K562 (cell line): ENCODE results near the gene TSC1. TPM values are rescaled to one million over a fixed set of nuclear protein-coding genes. Genes with fewer than 3 reads are reported as not detected.

Experiments used
- C11orf30 ChIP-seq: fragments of 450-650 bp; IDR thresholded peaks from 2 replicates; pipeline ENCODE4 v1.6.1; 2016; ENCODE audit warnings: low read depth, mild to moderate bottlenecking
- CUX1 ChIP-seq: fragments of 200-800 bp; sonication (Bioruptor generic); IDR thresholded peaks from 2 replicates; pipeline ENCODE4 v1.6.1; 2016; ENCODE audit warnings: missing genetic modification characterization, missing compliant biosample characterization
- FOXM1 ChIP-seq, 2 experiments: fragments of 450-650 bp in 1 of 2; sonication (generic) in 1 of 2; formaldehyde crosslinking in 1 of 2; IDR thresholded peaks; 2 replicates each; pipeline versions ENCODE4 v1.6.1 to v1.9.0; 2017 to 2022; ENCODE audit warnings: low read depth in 2 of 2, mild to moderate bottlenecking in 2 of 2, missing genetic modification reagents in 1 of 2, moderate library complexity in 1 of 2
- PTRF ChIP-seq: fragments of 450-650 bp; IDR thresholded peaks from 2 replicates; pipeline ENCODE4 v1.6.1; 2016; ENCODE audit warnings: mild to moderate bottlenecking, missing genetic modification characterization, missing compliant biosample characterization
- UBTF ChIP-seq, 2 experiments: IDR thresholded peaks; 2 replicates each; pipeline ENCODE4 v1.6.1; 2012; ENCODE audit warnings: improper control_type of control experiment in 2 of 2, low read depth in 2 of 2, low read length in 2 of 2, borderline replicate concordance in 1 of 2
- ZKSCAN3 ChIP-seq: fragments of 250-450 bp; sonication (Bioruptor Pico); IDR thresholded peaks from 2 replicates; pipeline ENCODE4 v1.4.0; 2020
- ZNF140 ChIP-seq: fragments of 250-450 bp; sonication (Bioruptor Pico); IDR thresholded peaks from 2 replicates; pipeline ENCODE4 v1.8.0; 2021; ENCODE audit warnings: moderate library complexity, mild to moderate bottlenecking, inconsistent platforms
- ZNF174 ChIP-seq: fragments of 250-450 bp; sonication (Bioruptor Pico); IDR thresholded peaks from 2 replicates; pipeline ENCODE4 v1.4.0; 2020; ENCODE audit warnings: mild to moderate bottlenecking
- ZNF347 ChIP-seq: fragments of 450-650 bp; formaldehyde crosslinking; IDR thresholded peaks from 2 replicates; pipeline ENCODE4 v1.4.0; 2020; ENCODE audit warnings: low read depth, mild to moderate bottlenecking, moderate library complexity
- ZNF407 ChIP-seq: fragments of 450-650 bp; IDR thresholded peaks from 2 replicates; pipeline ENCODE4 v1.6.1; 2016; ENCODE audit warnings: low read depth
- polyA plus RNA-seq, 8 experiments: library from polyadenylated mRNA; depleted of rRNA in 4 of 8; stranded (reverse) in 5 of 8; unstranded in 3 of 8; fragments of >200 nt; fragmentation: Nextera tagmentation in 2 of 8; fragmentation: Illumina TruSeq in 1 of 8; extraction: Ambion mirVana in 2 of 8; extraction: Trizol in 1 of 8; gene quantifications; 2 replicates each; pipeline versions ENCODE4 v1.2.1 to v1.2.3, GENCODE V29; 2011 to 2014; ENCODE audit warnings: inconsistent platforms in 1 of 8, missing spikeins in 1 of 8
- total RNA-seq, 7 experiments: library from RNA; depleted of rRNA in 6 of 7; stranded (reverse); fragments of >200 nt in 6 of 7; fragmentation: Illumina TruSeq in 2 of 7; extraction: Trizol in 2 of 7; gene quantifications; 2 replicates each; pipeline versions ENCODE4 v1.2.1 to v1.2.3, GENCODE V29; 2011 to 2021; ENCODE audit warnings: low replicate concordance in 1 of 7

TSC1 gene
- total and polyA plus RNA-seq, 9 of the 15 experiments (the other 6 are each of a cell fraction or from before 2014, with no cell fraction given): 6.9 to 37.6 (median 18.6) TPM

- TF ChIP-seq ZNF407: no peak
- TF ChIP-seq UBTF (IDR thresholded peaks at IDR 0.05; ENCODE audit: borderline replicate concordance in 1 of 2, low read depth in 2 of 2, low read length in 2 of 2): 0 out of 4 replicates have a peak, but pooled peaks of 1 of the 2 experiments have one; percentile 24
- peak; percentile 95 for TF ChIP-seq C11orf30
- no peak for TF ChIP-seq ZNF174
- TF ChIP-seq ZNF347 (CRISPR knock-in tag): no peak
- no peak for TF ChIP-seq ZNF140 (CRISPR knock-in tag)
- no peak for TF ChIP-seq ZKSCAN3 (CRISPR knock-in tag)
- TF ChIP-seq PTRF: no peak
- TF ChIP-seq FOXM1 (IDR thresholded peaks at IDR 0.05; ENCODE audit: low read depth): peak; percentile 66; the same call in 1 of the 2 replicates
- no peak for TF ChIP-seq FOXM1 (CRISPR knock-in tag; IDR thresholded peaks at IDR 0.05; ENCODE audit: low read depth)
- TF ChIP-seq CUX1 (CRISPR knock-in tag): no peak
These were observed at the start of gene TSC1 (continued) for GRCh38 chr9:132944294-132945185.
